NT2/D1 (cell line): ENCODE results near the gene SLC9B2.

ENCODE experiments used
- SUZ12 ChIP-seq: IDR thresholded peaks from 2 replicates; pipeline ENCODE4 v1.6.1; 2011; ENCODE audit not compliant: insufficient read length, insufficient read depth; ENCODE audit errors: extremely low read depth
- YY1 ChIP-seq: IDR thresholded peaks from 2 replicates; pipeline ENCODE4 v1.6.1; 2011; ENCODE audit not compliant: insufficient read length, insufficient read depth
- ZNF274 ChIP-seq: IDR thresholded peaks from 2 replicates; pipeline ENCODE4 v1.6.1; 2011; ENCODE audit warnings: mild to moderate bottlenecking, low read depth, low read length

DNA sequence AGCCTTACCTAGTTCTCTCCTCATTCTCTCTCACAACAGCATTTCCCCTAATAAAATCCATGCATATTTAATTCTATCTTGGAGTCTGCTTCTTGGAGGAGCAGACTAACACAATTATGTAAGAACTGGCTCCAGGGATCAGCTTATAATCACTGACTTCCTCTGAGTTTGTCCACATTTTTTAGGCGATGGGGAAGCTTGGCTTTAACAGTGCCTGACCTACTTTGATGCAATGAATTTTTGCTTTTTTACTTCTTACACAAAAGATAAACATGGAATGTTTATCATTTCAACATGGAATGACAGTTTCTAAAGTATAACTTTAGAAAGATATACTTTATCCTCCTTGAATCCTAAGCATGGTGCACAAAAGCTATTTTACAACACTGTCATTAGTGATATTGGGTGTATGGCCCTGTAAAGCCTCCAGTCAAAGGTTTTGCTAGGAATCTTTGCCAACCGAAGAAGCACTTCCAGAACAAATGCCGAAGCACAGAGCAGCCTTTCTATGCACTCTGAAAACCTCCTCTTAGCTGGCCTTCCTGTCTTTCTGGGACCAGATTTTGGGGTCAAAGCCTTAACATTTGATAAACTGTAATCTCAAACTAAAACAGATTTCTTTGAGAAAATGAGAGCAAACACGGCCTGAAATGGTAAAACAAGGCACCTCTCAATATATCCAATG, 22.3 kb upstream of the SLC9B2 start:
- TF ChIP-seq YY1: no peak
- no peak for TF ChIP-seq SUZ12
- TF ChIP-seq ZNF274: no peak
